GM21717 (cell line): ENCODE measurements around the gene NUPR1.
"Not testable (repeated sequence)": the region's sequence is repeated elsewhere in the genome, so short reads cannot be mapped to it uniquely, and the experiment has no call there.

ENCODE experiments used
- ATAC-seq: cut with Tn5 transposase; IDR thresholded peaks from one replicate; pipeline ENCODE4 v1.9.1; 2021; ENCODE audit warnings: mild to moderate bottlenecking, moderate library complexity; ENCODE audit not compliant: unreplicated experiment

The NUPR1 gene

DNA sequence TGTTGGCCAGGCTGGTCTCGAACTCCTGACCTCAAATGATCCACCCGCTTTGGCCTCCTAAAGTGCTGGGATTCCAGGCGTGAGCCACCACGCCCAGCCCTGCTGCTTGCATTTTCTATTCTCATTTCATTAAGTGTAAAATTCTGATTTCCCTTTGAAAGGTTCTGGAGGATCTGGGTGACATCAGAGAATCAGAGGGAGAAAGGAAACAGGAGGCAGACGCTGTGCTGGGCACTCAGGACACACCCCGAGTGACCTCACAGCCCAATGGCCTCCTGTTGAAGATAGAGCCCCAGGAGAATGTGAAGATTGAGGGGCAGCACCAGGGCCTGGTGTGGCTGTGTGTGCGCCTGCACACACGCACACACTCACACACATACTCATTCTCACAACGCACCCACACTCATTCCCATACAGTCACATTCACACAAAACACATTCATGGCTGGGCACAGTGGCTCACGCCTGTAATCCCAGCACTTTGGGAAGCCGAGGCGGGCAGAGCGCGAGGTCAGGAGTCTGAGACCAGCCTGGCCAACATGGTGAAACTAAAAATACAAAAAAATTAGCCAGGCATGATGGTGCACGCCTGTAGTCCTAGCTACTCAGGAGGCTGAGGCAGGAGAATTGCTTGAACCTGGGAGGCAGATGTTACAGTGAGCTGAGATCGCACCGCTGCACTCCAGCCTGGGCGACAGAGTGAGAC, 38.1 kb downstream of the NUPR1 start:
- not testable (repeated sequence) for ATAC-seq

DNA sequence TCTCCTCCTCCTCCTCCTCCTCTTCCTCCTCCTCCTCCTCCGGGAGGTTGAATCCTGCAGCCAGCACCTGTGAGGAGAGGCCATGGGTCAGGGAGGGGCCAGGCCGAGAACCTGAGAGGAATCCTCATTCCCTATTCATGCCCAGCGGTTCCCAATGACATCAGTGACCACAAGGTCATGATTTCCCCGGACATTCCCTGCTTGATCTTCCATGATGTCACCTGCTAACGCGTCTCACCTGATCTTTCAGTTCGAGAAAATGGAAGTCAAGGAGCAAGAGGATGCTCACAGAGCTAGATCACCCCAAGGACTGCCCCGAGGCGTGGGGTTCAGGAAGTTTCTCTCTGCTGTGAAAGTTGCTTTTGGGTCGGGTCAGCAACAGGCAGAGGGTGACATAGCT, 38.9 kb downstream of the NUPR1 start:
- no peak for ATAC-seq

DNA sequence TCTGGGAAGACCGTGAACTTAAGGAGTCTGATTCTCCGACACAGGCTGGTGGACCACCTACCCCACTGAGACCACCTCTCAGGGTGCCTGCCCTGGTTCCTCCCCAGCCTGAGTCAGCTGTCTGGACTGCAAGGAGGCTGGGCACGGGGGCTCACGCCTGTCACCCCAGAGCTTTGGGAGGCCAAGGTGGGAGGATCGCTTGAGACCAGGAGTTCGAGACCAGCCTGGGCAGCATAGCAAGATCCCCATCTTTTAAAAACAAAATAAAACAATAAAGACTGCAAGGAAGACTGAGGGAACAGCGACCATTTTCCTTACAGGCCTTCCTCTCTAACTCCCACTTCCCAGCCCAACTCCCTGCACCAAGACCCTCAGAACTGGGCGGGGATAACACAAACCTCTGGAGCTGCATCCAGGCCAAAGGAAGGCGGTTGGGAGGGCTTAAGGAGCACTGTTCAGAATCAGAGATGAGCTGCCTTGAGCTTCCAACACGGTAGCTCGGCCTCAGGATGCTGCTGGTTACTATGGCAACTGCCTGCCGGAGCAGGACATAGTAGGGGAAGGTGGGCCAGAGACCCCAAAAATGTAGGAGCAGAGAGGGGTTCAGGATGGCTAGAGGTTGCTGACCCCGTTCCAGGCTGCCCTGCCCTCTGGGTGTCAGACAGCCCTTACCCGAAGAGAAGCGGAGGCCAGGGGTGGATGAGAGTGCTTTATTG, 40.0 kb downstream of the NUPR1 start:
- no peak for ATAC-seq

DNA sequence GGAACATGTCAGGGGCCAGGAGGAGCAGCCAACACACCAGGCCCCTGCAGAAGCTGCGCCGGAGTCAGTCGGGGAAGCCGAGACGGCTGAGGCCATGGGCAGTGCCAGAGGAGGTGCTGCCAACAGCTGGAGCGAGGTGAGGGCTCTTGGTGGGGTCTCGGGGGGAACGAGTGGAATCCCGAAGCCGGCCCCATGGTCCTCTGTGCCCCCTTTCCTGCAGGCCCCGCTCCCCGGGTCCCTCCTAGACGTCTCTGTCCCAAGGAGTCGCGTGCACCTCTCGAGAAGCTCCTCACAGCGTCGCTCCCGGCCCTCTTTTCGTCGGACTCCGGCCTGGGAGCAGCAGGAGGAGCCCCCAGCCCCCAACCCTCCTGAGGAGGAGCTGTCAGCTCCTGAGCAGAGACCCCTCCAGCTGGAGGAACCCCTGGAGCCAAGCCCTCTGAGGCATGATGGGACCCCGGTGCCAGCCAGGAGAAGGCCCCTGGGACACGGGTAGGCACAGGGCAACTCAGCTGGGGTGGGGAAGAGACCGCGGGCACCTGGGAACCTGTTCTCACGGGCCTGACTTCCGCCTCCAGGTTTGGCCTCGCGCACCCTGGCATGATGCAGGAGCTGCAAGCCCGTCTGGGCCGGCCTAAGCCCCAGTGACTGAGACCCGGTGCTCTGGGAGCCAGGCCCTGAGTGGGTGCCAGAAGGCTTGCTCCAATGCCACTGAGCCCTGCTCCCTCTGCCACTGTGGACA, 40.7 kb downstream of the NUPR1 start:
- no peak for ATAC-seq

DNA sequence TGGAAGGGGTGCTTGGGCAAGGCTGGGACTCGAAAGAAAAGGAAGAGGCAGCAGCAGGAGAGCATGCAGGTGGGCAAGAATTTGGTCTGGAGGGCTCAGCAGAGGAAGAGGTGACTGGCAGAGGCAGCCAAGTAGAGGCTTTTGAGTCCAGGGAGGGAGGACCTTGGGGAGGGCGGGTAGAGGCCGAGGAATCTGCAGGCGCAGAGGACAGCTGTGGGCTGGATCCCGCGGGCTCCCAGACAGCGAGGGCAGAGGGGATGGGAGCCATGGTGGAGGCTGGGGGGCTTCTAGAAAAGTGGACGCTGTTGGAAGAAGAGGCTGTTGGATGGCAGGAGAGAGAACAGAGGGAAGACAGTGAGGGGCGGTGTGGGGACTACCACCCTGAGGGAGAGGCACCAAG, 41.4 kb downstream of the NUPR1 start:
- ATAC-seq: no peak

DNA sequence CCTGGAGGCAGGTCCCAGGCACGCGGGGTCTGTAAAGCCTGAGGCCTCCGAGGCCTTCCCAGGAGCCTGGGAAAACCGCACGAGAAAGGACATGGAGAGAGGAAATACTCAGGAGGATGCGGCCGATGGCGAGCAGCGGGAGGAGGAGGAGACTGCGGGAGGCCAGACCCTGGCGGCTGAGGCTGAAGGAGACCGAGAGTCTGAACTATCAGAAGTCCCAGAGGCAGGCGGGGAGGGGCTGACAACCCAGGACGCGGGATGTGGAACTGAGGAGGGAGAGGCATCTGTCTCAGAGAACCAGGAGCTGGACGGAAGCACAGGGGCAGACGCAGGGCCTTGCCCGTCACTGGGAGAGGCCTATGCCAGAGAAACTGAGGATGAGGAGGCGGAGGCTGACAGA, 41.9 kb downstream of the NUPR1 start:
- ATAC-seq: no peak

DNA sequence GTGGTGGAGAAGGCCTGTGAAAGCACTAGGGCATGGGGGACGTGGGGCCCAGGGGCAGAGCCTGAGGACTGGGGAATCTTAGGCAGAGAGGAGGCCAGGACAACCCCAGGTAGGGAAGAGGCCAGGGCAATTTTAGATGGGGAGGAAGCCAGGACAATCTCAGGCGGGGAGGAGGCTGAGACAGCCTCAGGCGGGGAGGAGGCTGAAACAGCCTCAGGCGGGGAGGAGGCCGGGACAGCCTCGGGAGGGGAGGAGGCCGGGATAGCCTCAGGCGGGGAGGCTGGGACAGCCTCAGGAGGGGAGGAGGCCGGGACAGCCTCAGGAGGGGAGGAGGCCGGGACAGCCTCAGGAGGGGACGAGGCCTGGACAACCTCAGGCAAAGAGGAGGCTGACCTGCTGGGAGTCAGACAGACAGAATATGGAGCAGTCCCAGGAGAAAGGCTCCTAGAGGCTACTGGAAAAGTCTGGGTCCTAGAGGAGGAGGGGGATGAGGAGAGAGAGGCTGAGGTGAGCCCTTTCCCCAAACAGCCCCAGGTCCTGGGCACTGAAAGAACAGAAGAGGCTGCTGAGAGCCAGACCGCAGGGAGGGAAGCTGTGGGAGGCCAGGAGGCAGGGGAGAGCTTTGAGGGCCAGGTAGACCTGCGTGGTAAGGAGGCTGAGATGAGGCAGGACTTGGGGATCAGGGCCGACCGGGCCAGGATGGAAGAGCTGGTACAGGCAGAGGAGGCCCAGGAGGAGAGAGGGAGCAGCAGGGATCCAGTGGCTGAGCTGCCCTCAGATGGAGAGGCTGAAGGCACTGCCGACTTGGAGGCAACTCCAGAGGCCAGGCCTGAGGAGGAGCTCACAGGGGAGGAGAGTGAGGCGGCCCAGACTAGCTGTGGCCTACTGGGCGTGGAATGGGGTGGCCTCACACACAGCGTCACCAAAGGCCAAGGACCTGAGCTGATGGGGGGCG, 42.7 kb downstream of the NUPR1 start:
- no peak for ATAC-seq

DNA sequence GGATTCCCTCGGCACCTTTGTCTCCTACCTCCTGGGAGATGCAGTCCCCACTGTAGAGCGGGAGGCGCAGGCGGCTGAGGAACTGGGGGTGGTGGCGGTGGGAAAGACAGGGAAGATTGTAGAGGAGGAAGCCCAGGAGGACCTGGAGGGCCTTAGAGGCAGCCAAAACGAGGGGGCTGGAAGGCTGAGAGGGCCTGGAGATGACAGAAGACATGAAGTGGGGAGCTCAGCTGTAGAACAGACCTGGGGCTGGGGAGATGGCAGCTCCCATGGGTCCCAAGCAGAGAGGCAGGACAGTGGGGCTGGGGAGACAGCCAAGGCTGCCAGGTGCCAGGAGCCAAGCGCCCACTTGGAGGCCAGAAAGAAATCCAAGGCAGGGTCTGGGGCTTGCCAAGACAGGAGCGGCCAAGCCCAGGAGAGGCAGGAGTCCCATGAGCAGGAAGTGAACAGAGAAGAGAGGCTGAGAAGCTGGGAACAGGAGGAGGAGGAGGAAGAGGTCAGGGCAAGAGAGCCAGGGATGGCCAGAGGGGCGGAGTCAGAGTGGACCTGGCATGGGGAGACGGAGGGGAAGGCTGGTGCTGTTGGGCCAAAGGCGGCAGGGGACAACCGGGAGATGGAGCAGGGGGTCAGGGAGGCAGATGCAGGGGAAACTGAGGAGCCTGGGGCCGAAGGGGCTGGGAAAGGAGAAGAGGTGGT, 43.5 kb downstream of the NUPR1 start:
- ATAC-seq: no peak

DNA sequence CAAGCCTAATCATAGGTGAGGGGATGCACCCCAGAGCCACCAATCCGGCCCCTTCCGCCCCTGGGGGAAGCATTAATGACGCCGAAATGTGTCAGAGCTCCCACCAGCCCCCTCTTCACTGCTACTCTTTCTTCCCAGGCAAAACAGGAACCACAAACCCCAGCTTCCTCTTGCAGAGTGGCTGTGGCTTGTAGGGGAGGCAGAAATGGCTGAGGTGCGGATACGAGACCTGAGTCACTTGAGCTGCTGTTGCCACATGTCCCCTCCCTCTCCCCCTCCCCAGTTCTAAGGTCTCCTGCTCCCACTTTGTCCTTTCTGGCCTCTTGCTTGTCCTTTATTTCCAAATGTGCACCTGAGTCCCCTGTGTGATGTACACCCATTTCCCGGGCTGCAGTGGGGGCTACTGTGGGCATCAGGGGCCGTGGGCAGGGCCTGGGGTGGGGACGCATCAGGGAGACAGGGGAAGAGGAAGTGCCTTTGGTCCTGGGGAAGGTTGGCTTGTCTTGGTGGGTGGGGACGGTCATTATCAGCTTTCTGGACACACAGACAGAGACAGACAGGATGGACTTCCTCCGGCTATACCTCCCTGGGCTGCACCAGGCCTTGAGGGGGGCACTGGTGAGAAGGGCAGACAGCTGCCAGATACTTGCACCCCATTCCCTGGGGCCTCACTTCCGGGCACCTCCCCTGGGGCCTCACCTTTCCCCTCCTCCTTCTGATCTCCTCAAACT, 44.5 kb downstream of the NUPR1 start, which contains the start of gene APOBR:
TSS of gene APOBR (plus strand) at position 523 of the 731 bp plus-strand sequence. CDS start at position 562, 39 bp downstream.
- ATAC-seq: peak; percentile 41

DNA sequence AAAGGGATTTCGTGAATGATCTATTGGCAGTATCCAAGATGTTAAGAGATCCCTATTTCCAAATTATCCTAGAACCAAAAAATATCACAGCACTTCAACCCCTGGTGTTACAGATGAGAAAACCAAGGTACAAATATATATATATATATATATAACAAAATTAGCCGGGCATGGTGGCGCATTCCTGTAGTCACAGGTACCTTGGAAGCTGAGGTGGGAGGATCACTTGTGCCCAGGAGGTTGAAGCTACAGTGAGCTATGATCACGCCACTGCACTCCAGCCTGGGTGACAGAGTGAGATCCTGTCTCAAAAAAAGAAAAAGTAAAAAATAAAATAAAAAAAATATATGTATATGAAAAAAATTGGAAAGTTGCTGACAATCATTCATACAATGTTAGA, 46.3 kb downstream of the NUPR1 start:
- no peak for ATAC-seq

DNA sequence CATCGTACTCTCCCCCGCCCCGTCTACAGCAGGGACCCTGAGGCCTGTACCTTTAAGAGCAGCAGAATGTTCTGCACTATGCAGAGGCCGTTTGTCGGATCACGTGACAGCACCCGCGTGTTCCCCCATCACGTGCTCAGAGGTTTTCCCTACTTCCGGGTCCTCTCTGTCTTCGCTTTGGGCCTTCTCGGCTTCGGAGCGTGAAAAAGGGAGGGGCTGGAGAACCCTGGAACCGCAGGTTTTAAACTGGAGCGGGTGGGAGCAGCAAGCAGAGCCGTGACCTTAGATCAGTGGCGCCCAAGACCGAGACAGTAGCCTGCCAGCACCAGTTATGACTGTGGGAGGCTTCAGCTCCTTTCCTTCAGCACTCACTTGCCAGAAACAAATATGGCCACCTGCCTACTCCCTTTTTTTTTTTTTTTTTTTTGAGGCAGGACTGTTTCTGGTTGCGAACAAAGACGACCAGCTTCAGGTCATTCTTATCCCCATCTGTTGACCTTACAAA, 46.8 kb downstream of the NUPR1 start, which contains the start of gene CLN3:
TSS of gene CLN3 (minus strand) at position 105 of the 505 bp plus-strand sequence. CDS start 315 bp downstream, outside the sequence.
- ATAC-seq: peak; percentile 61

DNA sequence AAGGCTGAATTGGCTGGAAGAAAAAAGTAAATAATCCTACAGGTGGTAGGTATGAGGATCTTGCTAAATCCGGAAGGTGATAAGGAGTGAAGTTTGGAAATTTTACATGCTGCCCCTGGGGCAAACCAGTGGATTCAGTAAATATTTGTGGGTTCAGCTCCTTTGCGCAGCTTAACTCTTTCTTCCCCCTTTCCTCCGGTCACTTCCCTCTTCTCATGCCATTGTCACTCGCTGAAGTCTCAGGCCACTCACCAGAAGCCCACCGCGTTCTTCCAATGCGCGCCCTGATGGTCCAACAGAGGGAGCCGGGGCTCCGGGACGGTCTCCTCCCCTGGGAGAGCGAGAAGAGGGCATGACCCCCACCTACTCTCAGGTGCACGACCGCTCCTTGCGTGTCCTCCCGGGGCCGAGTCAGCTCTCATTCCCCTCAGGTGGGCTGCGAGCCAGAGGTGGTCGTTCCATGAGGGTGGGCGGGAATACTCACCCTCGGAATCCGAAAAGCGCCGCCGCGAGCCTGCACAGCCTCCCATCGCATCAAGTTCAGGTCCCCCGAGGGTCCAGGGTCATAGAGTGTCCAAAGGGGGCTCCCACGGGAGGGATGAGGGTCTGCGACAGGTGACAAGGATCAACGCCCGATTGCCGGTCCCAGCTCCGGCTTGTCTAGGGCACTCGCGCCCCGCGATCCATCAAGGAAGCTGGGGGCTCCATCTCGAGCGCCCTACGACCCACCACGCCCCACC, 47.4 kb downstream of the NUPR1 start:
- ATAC-seq: peak; percentile 14

DNA sequence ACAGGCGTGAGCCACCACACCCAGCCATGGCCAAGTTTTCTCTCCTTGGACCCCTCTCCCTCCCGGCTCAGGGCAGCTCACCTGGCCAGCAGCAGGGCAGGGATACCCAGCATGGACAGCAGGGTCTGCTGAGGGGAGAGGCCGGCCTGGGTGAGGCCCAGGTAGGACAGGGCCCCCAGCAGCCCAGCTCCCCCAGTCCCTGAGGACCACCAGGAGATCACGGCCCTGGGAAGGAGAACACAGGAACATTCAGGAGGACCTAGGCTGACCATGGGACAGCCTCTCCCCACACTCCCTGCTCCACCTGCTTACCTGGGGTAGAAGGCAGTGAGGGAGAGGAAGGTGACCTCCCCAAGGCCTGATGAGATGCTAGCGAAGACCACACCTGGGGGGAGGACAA, 52.5 kb downstream of the NUPR1 start:
- no peak for ATAC-seq

DNA sequence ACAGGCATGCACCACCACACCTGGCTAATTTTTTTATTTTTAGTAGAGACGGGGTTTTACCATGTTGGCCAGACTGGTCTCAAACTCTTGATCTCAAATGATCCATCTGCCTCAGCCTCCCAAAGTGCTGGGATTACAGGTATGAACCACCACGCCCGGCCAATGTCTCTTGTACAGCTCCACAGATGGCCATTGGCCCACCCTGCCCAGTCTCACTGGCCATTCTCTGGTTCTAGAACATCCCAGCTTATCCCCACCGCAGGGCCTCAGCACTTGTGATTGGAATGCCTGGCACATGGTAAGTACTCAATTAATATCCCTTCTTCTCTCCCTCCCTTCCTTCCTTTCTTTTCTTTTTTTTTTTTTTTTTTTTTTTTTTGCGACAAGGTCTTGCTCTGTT, 55.4 kb downstream of the NUPR1 start:
- ATAC-seq: not testable (repeated sequence)
